ENCODE results near the gene LRRTM2. TPM values are rescaled to one million over a fixed set of nuclear protein-coding genes. Genes with fewer than 3 reads are reported as not detected.

Gene LRRTM2
- total and polyA plus RNA-seq, 2 of the 4 experiments (the other 2 are of a cell fraction), result 0.53 to 2.0 TPM

GRCh38 chr5:138889994-138890393 lies 14.9 kb upstream of the LRRTM2 start:
- Histone ChIP-seq H4K91ac (ENCODE audit: insufficient read depth, low read depth, low read length) (no peak overlapping the region), H3K4me2 (ENCODE audit: low read depth, low read length) (no peak overlapping the region), H2BK15ac (ENCODE audit: low read depth, low read length) (no peak overlapping the region), H3K79me1 (ENCODE audit: low read depth in 1 of 2, low read length in 2 of 2) (peaks cover 23 to 51% of the 10 kb centered on the region in 2 experiments), H3K18ac (ENCODE audit: low read depth, low read length) (no peak overlapping the region), H2BK120ac (ENCODE audit: low read depth, low read length) (no peak overlapping the region), H4K8ac (ENCODE audit: low read depth in 2 of 2, low read length in 2 of 2) (no peak overlapping the region), H3K27ac (ENCODE audit: insufficient read depth, low read length) (no peak overlapping the region), H3K9me3 (ENCODE audit: control insufficient read depth, insufficient read depth, low read length) (peaks cover 4% of the 10 kb centered on the region), H2BK20ac (ENCODE audit: low read depth, low read length) (no peak overlapping the region; the same call in 1 of the 2 replicates), H2BK5ac (ENCODE audit: low read depth, low read length, poor library complexity, severe bottlenecking) (no peak overlapping the region), H3K4me1 (ENCODE audit: control insufficient read depth, insufficient read depth, low read length) (peaks cover 2% of the 10 kb centered on the region; the same call in 1 of the 2 replicates), H3K23ac (ENCODE audit: low read depth, low read length) (no peak overlapping the region), H3K9me1 (ENCODE audit: insufficient read depth, low read length) (peaks cover 6% of the 10 kb centered on the region; the same call in 1 of the 2 replicates), H3K36me3 (ENCODE audit: control insufficient read depth, insufficient read depth, low read length) (peaks cover 35% of the 10 kb centered on the region), H3K27me3 (ENCODE audit: control insufficient read depth, insufficient read depth, low read length) (no peaks in the 10 kb centered on the region), H3K4me3 (ENCODE audit: insufficient read depth, low read depth, low read length) (no peak overlapping the region), H4K20me1 (ENCODE audit: insufficient read depth, low read length) (peaks cover 15% of the 10 kb centered on the region), H2AK9ac (replicated peaks; ENCODE audit: low read depth, low read length, poor library complexity) (no peak overlapping the region), H3K14ac (replicated peaks; ENCODE audit: low read depth, low read length) (no peak overlapping the region), H4K5ac (ENCODE audit: low read depth, low read length) (no peak overlapping the region), H3K9ac (ENCODE audit: low read depth, low read length) (no peak overlapping the region), H2AK5ac (ENCODE audit: low read depth, low read length) (no peak overlapping the region), H3K4ac (ENCODE audit: low read depth, low read length) (no peak overlapping the region; the same call in 1 of the 2 replicates), H3K56ac (ENCODE audit: extremely low read depth, insufficient read depth, low read length) (no peak overlapping the region), H2AFZ (replicated peaks; ENCODE audit: low read length, poor library complexity) (no peak overlapping the region)
- intact Hi-C loops (cut with micrococcal nuclease), result no loop called here
- DNase-seq, result no peak
- ChIA-PET POLR2A (ENCODE audit: unreplicated experiment) (no interaction called here), CTCF (no interaction called here)
- TF ChIP-seq MXI1 (IDR thresholded peaks at IDR 0.05; ENCODE audit: borderline replicate concordance, low read depth, low read length) (no peak), POLR2A (IDR thresholded peaks at IDR 0.05; ENCODE audit: low read depth, low read length) (no peak), MAZ (IDR thresholded peaks at IDR 0.05; ENCODE audit: borderline replicate concordance, low read depth, low read length) (no peak), RAD21 (IDR thresholded peaks at IDR 0.05; ENCODE audit: low read length) (no peak), USF2 (IDR thresholded peaks at IDR 0.05; ENCODE audit: low read depth, low read length) (no peak), SMC3 (IDR thresholded peaks at IDR 0.05; ENCODE audit: low read depth, low read length) (no peak), ELK1 (IDR thresholded peaks at IDR 0.05; ENCODE audit: borderline replicate concordance, low read depth, low read length) (no peak), RFX5 (IDR thresholded peaks at IDR 0.05; ENCODE audit: low read depth, low read length) (no peak), RCOR1 (IDR thresholded peaks at IDR 0.05; ENCODE audit: insufficient replicate concordance, low read length) (no peak), FOS (IDR thresholded peaks at IDR 0.05; ENCODE audit: low read depth, low read length) (no peak), MAFK (IDR thresholded peaks at IDR 0.05; ENCODE audit: low read depth, low read length) (no peak), BHLHE40 (IDR thresholded peaks at IDR 0.05; ENCODE audit: low read depth, low read length) (no peak), CHD1 (IDR thresholded peaks at IDR 0.05; ENCODE audit: low read depth, low read length) (no peak), NFE2L2 (IDR thresholded peaks at IDR 0.05; ENCODE audit: low read depth, low read length) (no peak), CEBPB (IDR thresholded peaks at IDR 0.05; ENCODE audit: low read depth, low read length) (no peak)
- no TSS peak for BruUV-seq (replicated peaks)
- ATAC-seq (ENCODE audit: low read depth), result no peak
- dilution Hi-C loops (cut with HindIII; ENCODE audit: low sequenced_read_pairs, unreplicated experiment), result no loop called here
- in situ Hi-C loops (cut with MboI; ENCODE audit: low sequenced_read_pairs), result no loop called here
